K562 (cell line): Measurements from ENCODE around the gene SAMM50. TPM values are rescaled to one million over a fixed set of nuclear protein-coding genes. Genes with fewer than 3 reads are reported as not detected.

ENCODE experiments used
- ARID2 ChIP-seq: fragments of 450-650 bp; IDR thresholded peaks from 2 replicates; pipeline ENCODE4 v1.6.1; 2017; ENCODE audit warnings: antibody characterized with exemption, mild to moderate bottlenecking
- ARID4B ChIP-seq: sonication (generic); formaldehyde crosslinking; IDR thresholded peaks from 2 replicates; pipeline ENCODE4 v1.8.0; 2022; ENCODE audit warnings: mild to moderate bottlenecking, missing genetic modification reagents
- E2F1 ChIP-seq: sonication (generic); formaldehyde crosslinking; IDR thresholded peaks from 2 replicates; pipeline ENCODE4 v1.8.1; 2023; ENCODE audit warnings: mild to moderate bottlenecking, missing genetic modification reagents, moderate library complexity
- HMBOX1 ChIP-seq: sonication (generic); IDR thresholded peaks from 2 replicates; pipeline ENCODE4 v1.6.1; 2016
- NFRKB ChIP-seq: fragments of 450-650 bp; IDR thresholded peaks from 2 replicates; pipeline ENCODE4 v1.6.1; 2016; ENCODE audit warnings: low read depth
- RBM39 ChIP-seq: fragments of 200-400 bp; formaldehyde crosslinking; optimal IDR thresholded peaks from 2 replicates; pipeline ENCODE3; 2018; ENCODE audit warnings: low read depth, low read length
- REST ChIP-seq, 2 experiments: fragments of 450-650 bp; formaldehyde crosslinking in 1 of 2; IDR thresholded peaks; 2 replicates each; pipeline versions ENCODE4 v1.4.0 to v1.6.1; 2014 to 2020; ENCODE audit warnings: mild to moderate bottlenecking in 2 of 2, borderline replicate concordance in 1 of 2, low read depth in 1 of 2
- RNF2 ChIP-seq: sonication (generic); IDR thresholded peaks from 2 replicates; pipeline ENCODE4 v1.6.1; 2016
- SIN3A ChIP-seq, 2 experiments: fragments of 150-350 bp in 1 of 2; IDR thresholded peaks; 2 replicates each; pipeline ENCODE4 v1.6.1; 2011 to 2016; ENCODE audit warnings: borderline replicate concordance in 2 of 2, low read depth in 2 of 2, low read length in 2 of 2, mild to moderate bottlenecking in 2 of 2, moderate library complexity in 2 of 2; ENCODE audit not compliant: control insufficient read depth in 1 of 2
- ZNF280A ChIP-seq: fragments of 450-650 bp; IDR thresholded peaks from 2 replicates; pipeline ENCODE4 v1.6.1; 2018; ENCODE audit warnings: mild to moderate bottlenecking, low read depth; ENCODE audit not compliant: partially characterized antibody
- polyA plus RNA-seq, 8 experiments: library from polyadenylated mRNA; depleted of rRNA in 4 of 8; stranded (reverse) in 5 of 8; unstranded in 3 of 8; fragments of >200 nt; fragmentation: Nextera tagmentation in 2 of 8; fragmentation: Illumina TruSeq in 1 of 8; extraction: Ambion mirVana in 2 of 8; extraction: Trizol in 1 of 8; gene quantifications; 2 replicates each; pipeline versions ENCODE4 v1.2.1 to v1.2.3, GENCODE V29; 2011 to 2014; ENCODE audit warnings: inconsistent platforms in 1 of 8, missing spikeins in 1 of 8
- total RNA-seq, 7 experiments: library from RNA; depleted of rRNA in 6 of 7; stranded (reverse); fragments of >200 nt in 6 of 7; fragmentation: Illumina TruSeq in 2 of 7; extraction: Trizol in 2 of 7; gene quantifications; 2 replicates each; pipeline versions ENCODE4 v1.2.1 to v1.2.3, GENCODE V29; 2011 to 2021; ENCODE audit warnings: low replicate concordance in 1 of 7

SAMM50 gene
- total and polyA plus RNA-seq, 9 of the 15 experiments (the other 6 are each of a cell fraction or from before 2014, with no cell fraction given): 14.6 to 49.3 (median 38.1) TPM

GRCh38 chr22:44026066-44026629, 70.9 kb downstream of the SAMM50 start (continued):
- peak; percentile 42; the same call in 1 of the 2 replicates for TF ChIP-seq REST (IDR thresholded peaks at IDR 0.05; ENCODE audit: borderline replicate concordance)
- no peak for TF ChIP-seq REST (CRISPR knock-in tag; IDR thresholded peaks at IDR 0.05; ENCODE audit: low read depth)
- 0 out of 2 replicates have a peak, but pooled peaks have one; percentile 9 for TF ChIP-seq NFRKB
- TF ChIP-seq ZNF280A: no peak
- TF ChIP-seq RNF2: no peak
- no peak for TF ChIP-seq RBM39
- no peak for TF ChIP-seq ARID2
- TF ChIP-seq SIN3A (IDR thresholded peaks at IDR 0.05; ENCODE audit: borderline replicate concordance in 2 of 2, control insufficient read depth in 1 of 2, low read depth in 2 of 2, low read length in 2 of 2): no peak
- no peak for TF ChIP-seq E2F1 (CRISPR knock-in tag)
- no peak for TF ChIP-seq ARID4B (CRISPR knock-in tag)
- TF ChIP-seq HMBOX1: no peak
